Activated T-helper 1 cell treated with anti-CD3 and anti-CD28 coated beads, Interleukin-12 subunit alpha, Interleukin-12 subunit beta, Interleukin-2, Interleukin-4 antibody, amounts not matched to agents 30 ng/mL and 10 ng/mL and 1 ng/mL, durations not matched to agents 14 hours and 24 hours and 36 hours (primary cell): ENCODE measurements around the gene UFSP2. TPM values are rescaled to one million over a fixed set of nuclear protein-coding genes. Genes with fewer than 3 reads are reported as not detected.
"Not testable (repeated sequence)": the region's sequence is repeated elsewhere in the genome, so short reads cannot be mapped to it uniquely, and the experiment has no call there.

Experiments
- DNase-seq: peaks from one replicate; pipeline ENCODE4 v3.0.0; 2021; ENCODE audit warnings: low spot score
- H3K27ac Mint-ChIP-seq: one replicate; pipeline ENCODE4 v1.8.0; 2021; ENCODE audit warnings: mild to moderate bottlenecking, mixed read lengths
- H3K27me3 Mint-ChIP-seq: one replicate; pipeline ENCODE4 v1.8.0; 2022; ENCODE audit warnings: mild to moderate bottlenecking, moderate library complexity, mixed read lengths; ENCODE audit not compliant: insufficient read depth
- H3K36me3 Mint-ChIP-seq: one replicate; pipeline ENCODE4 v1.8.0; 2021; ENCODE audit warnings: low read depth, mixed read lengths
- H3K4me1 Mint-ChIP-seq: one replicate; pipeline ENCODE4 v1.8.0; 2021; ENCODE audit warnings: low read depth, mixed read lengths
- H3K4me3 Mint-ChIP-seq: one replicate; pipeline ENCODE4 v1.8.0; 2021; ENCODE audit warnings: mild to moderate bottlenecking, moderate library complexity, mixed read lengths
- H3K9me3 Mint-ChIP-seq: one replicate; pipeline ENCODE4 v1.8.0; 2021; ENCODE audit warnings: mixed read lengths
- intact Hi-C: fragments of 100-400 bp; cut with micrococcal nuclease; formaldehyde crosslinking; loops from one replicate; pipeline ENCODE4 v1.15.1; 2024
- total RNA-seq: library from RNA; stranded (reverse); gene quantifications from 2 replicates; pipeline ENCODE4 v1.2.3, GENCODE V29; 2022

The UFSP2 gene
- total RNA-seq, 1 donor from 2014 or later = 19.9 TPM

GRCh38 chr4:185378264-185378663, 47.5 kb downstream of the UFSP2 start:
- intact Hi-C loops = no loop called here
- DNase-seq = no peak
- Mint-ChIP-seq H3K4me3 (no peak overlapping the region), H3K36me3 (peaks cover 7% of the 10 kb centered on the region), H3K9me3 (no peaks in the 10 kb centered on the region), H3K27ac (no peak overlapping the region), H3K27me3 (no peaks in the 10 kb centered on the region), H3K4me1 (no peaks in the 10 kb centered on the region)

- no peak for DNase-seq
- intact Hi-C loops = no loop called here
- Mint-ChIP-seq H3K9me3 (no peaks in the 10 kb centered on the region), H3K27me3 (no peaks in the 10 kb centered on the region), H3K36me3 (peaks cover 7% of the 10 kb centered on the region), H3K27ac (no peak overlapping the region), H3K4me3 (no peak overlapping the region), H3K4me1 (no peaks in the 10 kb centered on the region)
These were observed 51.2 kb downstream of the UFSP2 start for GRCh38 chr4:185374573-185374972.

- intact Hi-C loops = no loop called here
- Mint-ChIP-seq H3K9me3 (no peaks in the 10 kb centered on the region), H3K36me3 (peaks cover 7% of the 10 kb centered on the region), H3K4me3 (no peak overlapping the region), H3K27me3 (no peaks in the 10 kb centered on the region), H3K27ac (no peak overlapping the region), H3K4me1 (no peaks in the 10 kb centered on the region)
- DNase-seq = no peak
These were observed 51.7 kb downstream of the UFSP2 start for GRCh38 chr4:185374027-185374426.

- intact Hi-C loops = no loop called here
- H3K4me1 Mint-ChIP-seq = no peaks in the 10 kb centered on the region
- DNase-seq = no peak
These were observed 54.1 kb downstream of the UFSP2 start for GRCh38 chr4:185371702-185372101.

GRCh38 chr4:185370268-185370949, 55.4 kb downstream of the UFSP2 start:
- DNase-seq = no peak
- peaks cover 8% of the 10 kb centered on the region for H3K36me3 Mint-ChIP-seq
- intact Hi-C loops = no loop called here
- H3K27ac Mint-ChIP-seq = no peak overlapping the region
- no peaks in the 10 kb centered on the region for H3K4me1 Mint-ChIP-seq
- no peaks in the 10 kb centered on the region for H3K27me3 Mint-ChIP-seq
- no peaks in the 10 kb centered on the region for H3K9me3 Mint-ChIP-seq
- no peak overlapping the region for H3K4me3 Mint-ChIP-seq

More at GRCh38 chr4:185371702-185372101, 54.1 kb downstream of the UFSP2 start:
- Mint-ChIP-seq H3K27me3 (no peaks in the 10 kb centered on the region), H3K9me3 (no peaks in the 10 kb centered on the region), H3K27ac (no peak overlapping the region), H3K36me3 (peaks cover 7% of the 10 kb centered on the region), H3K4me3 (no peak overlapping the region)

- Mint-ChIP-seq H3K9me3 (no peaks in the 10 kb centered on the region), H3K4me1 (no peaks in the 10 kb centered on the region), H3K4me3 (no peak overlapping the region), H3K27me3 (no peaks in the 10 kb centered on the region), H3K36me3 (peaks cover 8% of the 10 kb centered on the region), H3K27ac (no peak overlapping the region)
- intact Hi-C loops = no loop called here
- no peak for DNase-seq
These were observed 56.0 kb downstream of the UFSP2 start for GRCh38 chr4:185369731-185370130.

GRCh38 chr4:185364886-185365285, 60.9 kb downstream of the UFSP2 start:
- intact Hi-C loops = no loop called here
- Mint-ChIP-seq H3K27me3 (no peaks in the 10 kb centered on the region), H3K4me3 (no peak overlapping the region), H3K9me3 (no peaks in the 10 kb centered on the region), H3K36me3 (peaks cover 4% of the 10 kb centered on the region), H3K4me1 (no peaks in the 10 kb centered on the region), H3K27ac (no peak overlapping the region)
- DNase-seq = no peak

GRCh38 chr4:185363251-185363650, 62.5 kb downstream of the UFSP2 start:
- Mint-ChIP-seq H3K4me1 (no peaks in the 10 kb centered on the region), H3K9me3 (no peaks in the 10 kb centered on the region), H3K4me3 (no peak overlapping the region), H3K27ac (no peak overlapping the region), H3K27me3 (no peaks in the 10 kb centered on the region), H3K36me3 (peaks cover 4% of the 10 kb centered on the region)
- intact Hi-C loops = no loop called here
- no peak for DNase-seq

- intact Hi-C loops, H3K4me1 Mint-ChIP-seq, H3K27ac Mint-ChIP-seq, H3K36me3 Mint-ChIP-seq, H3K27me3 Mint-ChIP-seq, H3K4me3 Mint-ChIP-seq, H3K9me3 Mint-ChIP-seq, DNase-seq: not testable (repeated sequence)
These were observed 63.2 kb downstream of the UFSP2 start for GRCh38 chr4:185362570-185362969.

GRCh38 chr4:185361872-185362271, 63.9 kb downstream of the UFSP2 start:
- Mint-ChIP-seq H3K4me3 (no peak overlapping the region), H3K27ac (no peak overlapping the region), H3K36me3 (peaks cover 14% of the 10 kb centered on the region), H3K9me3 (no peaks in the 10 kb centered on the region), H3K4me1 (peaks cover 11% of the 10 kb centered on the region), H3K27me3 (no peaks in the 10 kb centered on the region)
- intact Hi-C loops = no loop called here
- no peak for DNase-seq

- no peak overlapping the region for H3K27ac Mint-ChIP-seq
- peaks cover 11% of the 10 kb centered on the region for H3K4me1 Mint-ChIP-seq
- H3K36me3 Mint-ChIP-seq = peaks cover 15% of the 10 kb centered on the region
- intact Hi-C loops = no loop called here
- DNase-seq = no peak
- H3K27me3 Mint-ChIP-seq = no peaks in the 10 kb centered on the region
- no peak overlapping the region for H3K4me3 Mint-ChIP-seq
- no peaks in the 10 kb centered on the region for H3K9me3 Mint-ChIP-seq
These were observed 65.9 kb downstream of the UFSP2 start for GRCh38 chr4:185359767-185360446.

GRCh38 chr4:185358959-185359358, 66.8 kb downstream of the UFSP2 start:
- no peak for DNase-seq
- intact Hi-C loops = no loop called here
- peaks cover 11% of the 10 kb centered on the region for H3K4me1 Mint-ChIP-seq
- H3K36me3 Mint-ChIP-seq = peaks cover 19% of the 10 kb centered on the region
- H3K27ac Mint-ChIP-seq = no peak overlapping the region
- no peak overlapping the region for H3K4me3 Mint-ChIP-seq
- H3K9me3 Mint-ChIP-seq = no peaks in the 10 kb centered on the region
- H3K27me3 Mint-ChIP-seq = no peaks in the 10 kb centered on the region

GRCh38 chr4:185358514-185358913, 67.2 kb downstream of the UFSP2 start:
- Mint-ChIP-seq H3K27me3 (no peaks in the 10 kb centered on the region), H3K4me3 (no peak overlapping the region), H3K27ac (no peak overlapping the region), H3K9me3 (no peaks in the 10 kb centered on the region), H3K4me1 (peaks cover 11% of the 10 kb centered on the region), H3K36me3 (peaks cover 20% of the 10 kb centered on the region)
- no peak for DNase-seq
- intact Hi-C loops = no loop called here
